ENCODE measurements around the gene ODF4. TPM values are rescaled to one million over a fixed set of nuclear protein-coding genes. Genes with fewer than 3 reads are reported as not detected.

The ODF4 gene
- total and polyA plus RNA-seq, 2 of the 13 experiments (the other 11 are each of a cell fraction or from before 2014, with no cell fraction given): not detected

GRCh38 chr17:8326511-8327302 lies 12.9 kb upstream of the ODF4 start (continued):
- TF ChIP-seq ZBTB37 (CRISPR knock-in tag; IDR thresholded peaks at IDR 0.05) (no peak), ZNF782 (CRISPR knock-in tag; IDR thresholded peaks at IDR 0.05; ENCODE audit: borderline replicate concordance) (no peak), BCL3 (CRISPR knock-in tag; IDR thresholded peaks at IDR 0.05) (no peak), CHD4 (IDR thresholded peaks at IDR 0.05; ENCODE audit: borderline replicate concordance, low read length) (no peak), ZNF619 (CRISPR knock-in tag; IDR thresholded peaks at IDR 0.05) (no peak), ZNF225 (CRISPR knock-in tag; IDR thresholded peaks at IDR 0.05) (0 out of 2 replicates have a peak, but pooled peaks have one; percentile 17), ZNF34 (CRISPR knock-in tag; IDR thresholded peaks at IDR 0.05; ENCODE audit: borderline replicate concordance) (no peak), ZMYM3 (CRISPR knock-in tag; IDR thresholded peaks at IDR 0.05) (no peak), GMEB1 (CRISPR knock-in tag; IDR thresholded peaks at IDR 0.05; ENCODE audit: borderline replicate concordance) (no peak), HDAC1 (CRISPR knock-in tag; IDR thresholded peaks at IDR 0.05) (no peak), ZBTB7A (CRISPR knock-in tag; IDR thresholded peaks at IDR 0.05) (no peak), JARID2 (CRISPR knock-in tag; IDR thresholded peaks at IDR 0.05; ENCODE audit: insufficient replicate concordance) (no peak), DMTF1 (CRISPR knock-in tag; IDR thresholded peaks at IDR 0.05) (no peak), ZNF33A (CRISPR knock-in tag; IDR thresholded peaks at IDR 0.05; ENCODE audit: borderline replicate concordance) (no peak), NBN (conservative IDR thresholded peaks at IDR 0.05) (no peak), TEAD3 (CRISPR knock-in tag; optimal IDR thresholded peaks at IDR 0.05; ENCODE audit: borderline replicate concordance) (peak; percentile 17), NFKB2 (CRISPR knock-in tag; IDR thresholded peaks at IDR 0.05; ENCODE audit: borderline replicate concordance) (peak; percentile 48; the same call in 1 of the 2 replicates), U2AF2 (IDR thresholded peaks at IDR 0.05; ENCODE audit: low read depth, low read length) (no peak), UBTF (CRISPR knock-in tag; IDR thresholded peaks at IDR 0.05) (peak; percentile 76), PITX1 (CRISPR knock-in tag; IDR thresholded peaks at IDR 0.05) (0 out of 2 replicates have a peak, but pooled peaks have one; percentile 12), ZNF256 (CRISPR knock-in tag; conservative IDR thresholded peaks at IDR 0.05) (no peak)
